HG03045 (cell line): ENCODE measurements around the gene TUBB.
"Not testable (repeated sequence)": the region's sequence is repeated elsewhere in the genome, so short reads cannot be mapped to it uniquely, and the experiment has no call there.

ENCODE experiments used
- ATAC-seq: cut with Tn5 transposase; IDR thresholded peaks from one replicate; pipeline ENCODE4 v1.9.1; 2021; ENCODE audit warnings: mild to moderate bottlenecking, moderate library complexity; ENCODE audit not compliant: unreplicated experiment

TUBB gene

GRCh38 chr6:30756405-30757003 lies 36.4 kb downstream of the TUBB start:
- not testable (repeated sequence) for ATAC-seq

GRCh38 chr6:30757261-30757904 lies 37.2 kb downstream of the TUBB start:
- ATAC-seq = no peak

GRCh38 chr6:30759575-30760239 lies 39.6 kb downstream of the TUBB start:
- ATAC-seq = no peak

- ATAC-seq = no peak
Measured at GRCh38 chr6:30760549-30760948, 40.4 kb downstream of the TUBB start.

- ATAC-seq = no peak
Measured at GRCh38 chr6:30761791-30762429, 41.8 kb downstream of the TUBB start.

GRCh38 chr6:30763155-30763617 lies 43.0 kb downstream of the TUBB start:
- ATAC-seq = no peak

GRCh38 chr6:30763618-30764489 lies 43.7 kb downstream of the TUBB start:
- ATAC-seq = no peak

- not testable (repeated sequence) for ATAC-seq
Measured at GRCh38 chr6:30764490-30765043, 44.4 kb downstream of the TUBB start.

GRCh38 chr6:30765495-30765894 lies 45.3 kb downstream of the TUBB start:
- ATAC-seq = not testable (repeated sequence)

GRCh38 chr6:30766461-30767157 lies 46.5 kb downstream of the TUBB start:
- ATAC-seq = no peak

GRCh38 chr6:30767158-30767943 lies 47.2 kb downstream of the TUBB start:
- ATAC-seq = no peak

- no peak for ATAC-seq
Measured at GRCh38 chr6:30767944-30768301, 47.8 kb downstream of the TUBB start.

- ATAC-seq = no peak
Measured at GRCh38 chr6:30768634-30769087, 48.5 kb downstream of the TUBB start.

- ATAC-seq = no peak
Measured at GRCh38 chr6:30769088-30769852, 49.1 kb downstream of the TUBB start.

GRCh38 chr6:30769853-30770524 lies 49.8 kb downstream of the TUBB start:
- ATAC-seq = no peak

- ATAC-seq = no peak
Measured at GRCh38 chr6:30770592-30770991, 50.4 kb downstream of the TUBB start.

GRCh38 chr6:30774701-30775100 lies 54.5 kb downstream of the TUBB start:
- ATAC-seq = no peak
